ENCODE measurements around the gene RAD51AP2.

The RAD51AP2 gene

GRCh38 chr2:17518212-17519154, at the start of gene RAD51AP2:
RAD51AP2 (minus strand) TSS chr2:17518440; CDS start chr2:17518415, 25 bp downstream.
- TF ChIP-seq GATA3 (IDR thresholded peaks at IDR 0.05; ENCODE audit: low read depth, low read length) (no peak), GATA2 (IDR thresholded peaks at IDR 0.05; ENCODE audit: low read depth, low read length) (no peak)

- TF ChIP-seq GATA2 (IDR thresholded peaks at IDR 0.05; ENCODE audit: low read depth, low read length) (no peak), GATA3 (IDR thresholded peaks at IDR 0.05; ENCODE audit: low read depth, low read length) (no peak)
Observed at GRCh38 chr2:17558878-17559277, 40.6 kb upstream of the RAD51AP2 start.

- no peak for TF ChIP-seq GATA2 (IDR thresholded peaks at IDR 0.05; ENCODE audit: low read depth, low read length)
- TF ChIP-seq GATA3 (IDR thresholded peaks at IDR 0.05; ENCODE audit: low read depth, low read length): no peak
Observed at GRCh38 chr2:17558053-17558452, 39.8 kb upstream of the RAD51AP2 start.

- TF ChIP-seq GATA3 (IDR thresholded peaks at IDR 0.05; ENCODE audit: low read depth, low read length) (no peak), GATA2 (IDR thresholded peaks at IDR 0.05; ENCODE audit: low read depth, low read length) (no peak)
Observed at GRCh38 chr2:17557596-17557995, 39.4 kb upstream of the RAD51AP2 start.

GRCh38 chr2:17555150-17555549, 36.9 kb upstream of the RAD51AP2 start:
- TF ChIP-seq GATA3 (IDR thresholded peaks at IDR 0.05; ENCODE audit: low read depth, low read length) (no peak), GATA2 (IDR thresholded peaks at IDR 0.05; ENCODE audit: low read depth, low read length) (no peak)

- TF ChIP-seq GATA3 (IDR thresholded peaks at IDR 0.05; ENCODE audit: low read depth, low read length) (no peak), GATA2 (IDR thresholded peaks at IDR 0.05; ENCODE audit: low read depth, low read length) (no peak)
Observed at GRCh38 chr2:17550907-17551306, 32.7 kb upstream of the RAD51AP2 start.

GRCh38 chr2:17547737-17548136, 29.5 kb upstream of the RAD51AP2 start:
- no peak for TF ChIP-seq GATA3 (IDR thresholded peaks at IDR 0.05; ENCODE audit: low read depth, low read length)
- no peak for TF ChIP-seq GATA2 (IDR thresholded peaks at IDR 0.05; ENCODE audit: low read depth, low read length)

- TF ChIP-seq GATA2 (IDR thresholded peaks at IDR 0.05; ENCODE audit: low read depth, low read length) (no peak), GATA3 (IDR thresholded peaks at IDR 0.05; ENCODE audit: low read depth, low read length) (no peak)
Observed at GRCh38 chr2:17547237-17547636, 29.0 kb upstream of the RAD51AP2 start.

GRCh38 chr2:17545680-17546613, 27.7 kb upstream of the RAD51AP2 start:
- TF ChIP-seq GATA3 (IDR thresholded peaks at IDR 0.05; ENCODE audit: low read depth, low read length): no peak
- no peak for TF ChIP-seq GATA2 (IDR thresholded peaks at IDR 0.05; ENCODE audit: low read depth, low read length)

GRCh38 chr2:17544256-17544655, 26.0 kb upstream of the RAD51AP2 start:
- no peak for TF ChIP-seq GATA2 (IDR thresholded peaks at IDR 0.05; ENCODE audit: low read depth, low read length)
- TF ChIP-seq GATA3 (IDR thresholded peaks at IDR 0.05; ENCODE audit: low read depth, low read length): no peak

- TF ChIP-seq GATA2 (IDR thresholded peaks at IDR 0.05; ENCODE audit: low read depth, low read length) (no peak), GATA3 (IDR thresholded peaks at IDR 0.05; ENCODE audit: low read depth, low read length) (no peak)
Observed at GRCh38 chr2:17543848-17544247, 25.6 kb upstream of the RAD51AP2 start.

GRCh38 chr2:17543131-17543660, 25.0 kb upstream of the RAD51AP2 start:
- TF ChIP-seq GATA2 (IDR thresholded peaks at IDR 0.05; ENCODE audit: low read depth, low read length) (no peak), GATA3 (IDR thresholded peaks at IDR 0.05; ENCODE audit: low read depth, low read length) (no peak)

GRCh38 chr2:17542471-17542870, 24.2 kb upstream of the RAD51AP2 start:
- no peak for TF ChIP-seq GATA3 (IDR thresholded peaks at IDR 0.05; ENCODE audit: low read depth, low read length)
- no peak for TF ChIP-seq GATA2 (IDR thresholded peaks at IDR 0.05; ENCODE audit: low read depth, low read length)

- TF ChIP-seq GATA3 (IDR thresholded peaks at IDR 0.05; ENCODE audit: low read depth, low read length): no peak
- TF ChIP-seq GATA2 (IDR thresholded peaks at IDR 0.05; ENCODE audit: low read depth, low read length): no peak
Observed at GRCh38 chr2:17541531-17541950, 23.3 kb upstream of the RAD51AP2 start.

Data from SH-SY5Y (cell line).